IPS DF 19.7 (cell line): ENCODE measurements around the gene MYO18A.

Experiments used
- DNase-seq: peaks from one replicate; pipeline ENCODE4 v3.0.0-alpha.2; 2013; ENCODE audit warnings: low read depth, low spot score

MYO18A gene

DNA sequence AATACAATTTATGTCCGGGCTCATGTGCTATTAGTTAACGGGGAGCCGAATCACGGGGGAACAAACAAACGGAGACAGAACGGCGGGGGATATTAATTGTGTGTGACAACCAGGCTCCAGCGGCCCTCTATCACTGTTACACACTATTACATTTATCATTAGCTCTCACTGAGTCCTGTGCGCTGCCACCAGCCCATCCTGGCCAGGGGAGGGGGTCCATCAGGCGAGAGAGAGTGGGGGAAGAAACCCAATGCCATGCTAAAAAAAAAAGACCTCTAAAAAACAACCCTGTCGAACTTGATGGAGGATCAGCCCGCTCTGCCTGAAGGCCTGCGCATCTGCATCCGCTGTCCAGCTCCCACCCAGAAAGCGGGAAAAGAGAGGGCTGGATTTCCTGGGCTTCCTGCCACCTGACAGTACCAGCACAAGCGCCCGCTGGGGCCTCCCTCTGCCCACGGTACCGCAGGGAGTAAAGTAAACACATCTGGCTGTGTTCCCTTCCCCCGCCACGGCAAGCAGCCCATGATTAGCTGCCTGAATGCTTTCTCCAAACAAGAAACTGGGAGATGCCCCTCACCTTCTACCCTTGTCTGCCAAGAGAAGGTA is 95.6 kb downstream of the MYO18A start:
- no peak for DNase-seq

DNA sequence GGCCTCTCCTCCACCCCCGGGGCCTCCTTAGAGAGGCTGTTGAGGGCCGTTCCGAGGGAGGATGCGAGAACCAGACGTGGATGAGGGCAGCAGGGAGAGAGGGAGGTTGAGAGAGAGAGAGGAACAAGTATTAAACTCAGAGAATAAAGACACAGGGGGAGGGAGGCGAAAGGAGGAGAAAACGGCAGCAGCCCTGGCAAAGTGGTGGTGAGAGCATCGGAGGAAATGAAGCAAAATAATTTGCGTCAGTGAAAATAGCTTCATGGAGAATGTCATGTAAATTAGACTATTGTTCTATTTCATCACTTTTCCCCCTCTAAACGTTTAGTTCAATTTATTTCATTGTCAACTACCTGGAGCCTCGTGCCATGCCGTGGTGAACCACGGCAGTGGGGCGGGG is 99.2 kb downstream of the MYO18A start:
- DNase-seq: no peak

DNA sequence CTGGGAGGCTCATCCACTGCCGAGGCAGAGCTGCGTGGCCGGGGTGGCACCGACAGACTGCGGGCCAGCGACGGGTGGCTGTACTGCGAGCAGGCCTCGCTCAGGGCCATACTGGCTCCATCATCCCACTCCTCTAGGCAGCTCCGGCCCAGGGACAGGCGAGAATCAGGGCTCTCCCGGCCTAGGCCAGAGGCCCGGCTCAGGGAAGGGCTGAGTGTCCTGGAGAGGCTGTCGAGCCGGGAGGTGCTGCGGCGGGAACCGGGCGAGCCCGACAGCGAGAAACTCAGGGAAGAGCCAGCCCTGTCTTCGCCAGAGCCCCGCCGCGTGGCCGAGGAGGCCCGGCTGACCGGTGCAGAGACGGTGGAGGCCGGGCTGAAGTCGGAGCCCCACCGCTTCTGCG is 99.9 kb downstream of the MYO18A start:
- no peak for DNase-seq

DNA sequence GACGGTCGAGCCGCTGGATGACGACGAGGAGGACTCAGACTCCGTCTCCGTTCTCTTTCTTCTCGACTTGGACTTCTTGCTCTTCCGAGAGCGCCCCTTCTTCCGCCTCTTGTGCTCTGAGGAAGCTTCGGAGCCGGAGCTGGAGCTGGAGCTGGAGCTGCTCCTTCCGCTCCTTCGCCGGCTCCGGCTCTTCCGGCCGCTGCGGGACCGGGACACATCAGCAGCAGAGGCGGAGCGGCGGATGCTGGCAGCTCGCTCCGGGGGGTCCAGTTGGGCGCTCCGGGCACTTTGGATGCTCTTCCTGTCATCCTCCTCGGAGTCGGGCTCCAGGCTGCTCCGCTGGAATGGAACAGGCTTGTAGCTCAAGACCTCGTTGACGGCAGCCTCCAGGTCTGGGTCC is 100.3 kb downstream of the MYO18A start:
- DNase-seq: no peak

DNA sequence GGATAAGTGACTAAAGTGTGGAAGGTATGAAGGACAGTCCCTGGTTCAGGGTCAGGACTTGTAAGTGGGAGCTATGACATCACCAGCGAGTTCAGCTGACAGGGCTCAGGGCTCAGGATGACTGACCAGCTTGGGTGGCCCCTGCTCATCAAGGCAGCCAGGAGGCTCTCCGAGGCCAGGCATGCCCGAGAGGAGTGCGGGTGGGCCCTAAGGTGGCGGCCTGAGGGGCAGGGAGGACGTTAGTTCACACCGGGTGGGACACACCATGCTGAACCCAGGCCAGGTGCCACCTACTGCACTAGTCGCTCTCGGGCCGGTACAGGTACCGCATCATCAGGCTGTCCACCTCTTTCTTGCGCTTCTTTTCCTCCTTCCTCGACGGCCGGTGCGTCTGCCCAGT is 100.8 kb downstream of the MYO18A start:
- DNase-seq: no peak

DNA sequence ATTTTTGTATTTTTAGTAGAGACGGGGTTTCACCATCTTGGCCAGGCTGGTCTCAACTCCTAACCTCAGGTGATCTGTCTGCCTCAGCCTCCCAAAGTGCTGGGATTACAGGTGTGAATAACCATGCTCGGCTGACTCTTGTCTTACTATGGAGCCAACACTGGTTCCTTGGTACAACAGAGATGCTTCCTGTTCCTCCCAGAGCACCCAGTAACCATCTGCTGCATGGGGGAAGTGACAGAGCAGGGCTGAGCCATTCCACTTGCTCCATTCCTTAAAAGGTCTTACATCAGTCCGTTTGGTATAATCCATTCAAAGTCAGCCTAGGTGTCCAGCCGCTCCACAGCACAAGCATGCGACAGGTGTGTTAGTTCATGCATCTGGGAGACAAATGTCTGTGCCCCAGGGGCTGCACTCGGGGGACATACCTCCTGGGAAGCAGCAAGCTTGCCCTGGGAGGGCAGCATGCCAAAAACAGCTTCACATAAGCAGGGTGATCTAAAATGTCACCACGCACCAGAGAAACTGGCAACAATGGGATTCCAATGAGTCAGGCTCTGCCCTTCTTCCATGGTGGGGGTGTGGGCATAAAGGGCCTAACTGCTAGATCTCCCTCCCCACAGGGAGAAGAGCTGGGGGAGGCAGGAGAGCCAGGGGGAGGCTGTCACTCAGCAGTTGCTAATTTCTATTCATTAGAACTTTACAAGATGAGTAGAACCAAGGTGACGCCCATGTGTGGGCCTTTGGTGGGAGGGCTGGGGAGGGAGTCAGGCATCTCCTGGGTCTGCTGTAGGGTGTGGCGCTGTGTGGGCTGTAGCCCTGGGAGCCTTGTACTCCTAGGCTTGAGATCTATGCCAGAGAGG is 101.8 kb downstream of the MYO18A start:
- no peak for DNase-seq

DNA sequence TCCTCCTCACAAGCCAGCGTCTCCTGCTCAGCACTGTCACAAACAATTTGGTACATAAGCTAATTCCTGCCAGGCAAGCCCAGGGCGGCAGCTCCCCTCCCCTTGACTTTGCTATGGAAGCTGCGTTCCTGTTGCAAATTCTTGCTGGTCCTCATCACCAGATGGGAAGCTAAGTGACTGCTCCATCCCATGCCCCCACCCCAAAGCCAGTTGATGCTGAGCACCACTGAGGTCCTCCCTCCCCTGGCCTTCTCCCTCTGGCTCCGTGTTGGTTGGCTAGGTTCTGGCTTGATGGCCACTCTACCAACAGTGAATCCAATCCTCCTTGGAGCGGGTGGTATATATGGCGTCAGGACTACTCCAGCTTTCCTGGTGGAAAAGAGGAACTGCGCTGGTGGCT is 102.9 kb downstream of the MYO18A start:
- DNase-seq: no peak

DNA sequence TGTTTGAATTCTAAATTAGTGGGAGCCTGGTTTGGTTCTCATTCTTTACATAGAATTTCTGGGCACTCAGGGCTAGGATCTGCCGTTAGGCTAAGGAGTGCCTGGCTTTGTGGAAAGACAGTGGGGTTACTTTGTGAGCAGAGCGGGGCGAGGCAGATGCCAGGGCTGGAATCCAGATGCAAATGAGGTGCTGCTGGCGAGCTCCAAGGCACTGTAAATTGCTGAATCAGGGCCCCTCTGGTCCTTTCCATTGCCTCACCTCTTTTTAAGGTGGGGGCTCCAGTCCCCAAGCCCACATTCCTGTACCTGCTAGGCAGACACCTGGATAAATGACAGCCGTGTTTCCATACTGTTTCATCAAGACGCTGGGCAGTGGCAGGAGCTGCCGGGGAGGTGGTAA is 103.5 kb downstream of the MYO18A start:
- DNase-seq: no peak

DNA sequence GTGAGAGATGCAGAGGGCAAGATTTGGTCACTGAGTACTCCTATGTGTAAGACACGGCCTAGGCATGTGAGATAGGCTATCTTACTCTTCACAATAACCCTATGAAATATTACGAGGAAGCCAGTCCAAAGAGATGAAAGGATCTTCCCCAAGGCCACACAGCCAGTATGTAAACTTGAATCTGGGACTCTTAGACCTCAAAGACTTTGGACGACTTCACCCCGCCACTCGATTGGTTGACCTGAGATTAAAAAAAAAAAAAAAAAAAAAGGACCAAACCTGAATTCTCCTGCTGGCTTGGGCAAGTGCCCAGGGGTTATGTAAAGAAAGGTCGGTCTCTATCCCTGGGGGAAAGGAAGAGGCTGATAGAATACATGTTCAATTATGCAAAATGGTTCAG is 104.1 kb downstream of the MYO18A start:
- DNase-seq: no peak

DNA sequence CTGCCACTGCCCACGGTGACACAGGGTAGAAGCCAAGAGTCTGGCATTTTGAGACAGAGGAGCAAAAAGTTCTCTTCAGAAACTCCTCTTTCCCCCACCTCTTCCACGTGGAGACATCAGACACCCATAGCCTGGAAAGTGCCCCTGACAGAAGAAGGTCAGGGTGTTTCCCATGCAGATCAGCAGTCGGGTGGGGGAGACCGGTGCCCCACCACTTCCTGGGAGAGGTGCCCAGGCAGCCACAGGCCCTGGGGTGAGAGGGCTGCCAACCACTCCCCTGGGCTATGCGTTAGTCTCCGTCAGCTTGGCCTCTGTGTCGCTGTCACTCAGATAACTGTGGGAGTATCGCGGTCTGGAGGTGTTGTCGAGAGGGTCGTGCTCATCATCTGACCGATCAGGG is 105.7 kb downstream of the MYO18A start:
- DNase-seq: no peak

DNA sequence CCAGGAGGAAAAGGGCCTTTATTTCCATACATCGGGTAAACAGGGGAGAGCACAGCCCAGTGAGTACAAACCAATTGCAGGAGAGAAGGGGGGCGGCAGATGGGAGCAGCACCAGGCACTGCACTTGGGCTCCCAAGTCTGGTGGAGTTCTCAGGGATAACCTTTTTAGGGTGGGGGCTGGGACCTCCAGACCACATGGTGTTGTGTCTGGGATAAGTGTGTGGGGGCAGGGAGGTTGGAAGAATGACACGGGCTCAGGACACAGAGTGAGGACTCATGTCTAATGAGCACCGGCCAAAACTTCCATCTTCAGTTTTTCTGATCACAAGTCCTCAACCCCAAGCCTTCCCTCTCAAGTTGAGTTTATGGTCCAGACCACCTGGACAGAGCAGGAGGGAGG is 106.7 kb downstream of the MYO18A start:
- DNase-seq: no peak

DNA sequence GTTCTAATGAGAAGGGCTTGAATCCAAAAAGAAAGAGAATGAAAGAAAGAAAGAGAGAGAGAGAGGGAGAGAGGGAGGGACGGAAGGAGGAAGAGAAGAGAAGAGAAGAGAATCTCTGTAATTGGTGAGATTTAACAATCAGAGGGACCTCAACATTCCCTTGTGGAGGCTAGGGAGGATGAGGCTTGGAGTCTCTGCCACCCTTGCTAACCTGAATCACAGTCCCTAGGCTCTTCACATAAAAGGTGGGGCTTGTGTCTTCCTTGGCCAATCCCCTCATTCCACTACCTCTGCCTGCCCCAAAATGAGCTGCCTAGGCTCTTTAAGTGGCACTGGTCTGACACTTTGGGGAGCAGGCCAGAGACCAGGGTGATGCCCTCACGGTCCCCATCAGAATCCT is 107.2 kb downstream of the MYO18A start:
- no peak for DNase-seq

DNA sequence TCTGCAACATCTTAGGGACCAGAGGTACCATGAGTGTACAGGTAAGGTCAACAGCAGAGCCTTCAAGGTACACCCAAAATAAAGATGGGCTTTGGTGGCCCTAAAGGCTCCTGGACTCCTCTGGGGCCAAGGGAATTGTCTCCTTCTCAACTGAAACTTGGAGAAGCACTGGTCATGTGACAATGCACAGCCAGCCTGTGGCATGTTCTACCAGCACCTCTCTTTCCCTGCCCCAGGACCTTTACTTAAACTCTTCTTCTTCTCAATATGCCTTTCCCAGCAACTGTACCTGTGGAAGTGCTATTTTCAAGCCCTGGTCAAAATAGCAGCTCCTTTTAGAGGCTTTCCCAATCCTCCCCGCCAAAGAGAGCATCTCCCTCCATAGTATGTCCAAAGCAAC is 108.9 kb downstream of the MYO18A start:
- no peak for DNase-seq

DNA sequence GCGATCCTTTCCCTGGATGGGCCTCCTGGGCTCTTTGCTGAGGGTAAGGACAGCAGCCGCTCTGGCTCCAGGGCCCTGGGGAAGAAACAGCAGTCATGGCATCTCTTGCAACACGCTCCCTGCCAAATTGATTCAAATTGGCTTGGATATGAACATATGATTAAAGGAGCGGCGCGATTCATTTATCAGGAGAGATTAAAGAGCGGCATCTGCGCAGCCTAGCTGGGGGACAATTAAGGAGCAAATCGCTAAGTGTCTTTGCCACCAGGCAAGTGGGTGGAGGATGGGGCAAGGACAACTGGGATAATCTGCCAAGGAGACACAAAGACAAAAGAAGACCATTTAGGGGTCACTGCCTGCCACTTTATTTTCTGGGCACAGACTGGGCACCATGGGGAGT is 109.4 kb downstream of the MYO18A start:
- DNase-seq: no peak

DNA sequence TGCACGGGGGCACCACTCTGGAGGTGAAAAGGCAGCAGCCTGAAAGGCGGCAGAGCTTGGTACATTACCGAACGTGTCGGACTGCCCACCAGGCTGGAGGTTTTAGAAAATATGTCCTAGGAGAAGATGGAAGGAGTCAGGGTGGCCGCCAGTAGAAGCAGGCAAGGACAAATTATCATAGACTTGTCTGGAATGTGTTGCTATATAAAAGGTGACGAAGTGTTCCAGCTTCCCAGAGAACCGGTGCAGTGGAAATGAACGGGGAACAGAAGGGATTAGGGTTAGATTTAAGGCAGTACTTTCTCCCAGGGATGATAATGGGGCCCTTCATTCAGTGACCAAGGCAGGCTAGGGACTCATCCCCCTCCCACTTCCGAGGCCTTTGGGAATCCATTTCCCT is 109.9 kb downstream of the MYO18A start:
- no peak for DNase-seq

DNA sequence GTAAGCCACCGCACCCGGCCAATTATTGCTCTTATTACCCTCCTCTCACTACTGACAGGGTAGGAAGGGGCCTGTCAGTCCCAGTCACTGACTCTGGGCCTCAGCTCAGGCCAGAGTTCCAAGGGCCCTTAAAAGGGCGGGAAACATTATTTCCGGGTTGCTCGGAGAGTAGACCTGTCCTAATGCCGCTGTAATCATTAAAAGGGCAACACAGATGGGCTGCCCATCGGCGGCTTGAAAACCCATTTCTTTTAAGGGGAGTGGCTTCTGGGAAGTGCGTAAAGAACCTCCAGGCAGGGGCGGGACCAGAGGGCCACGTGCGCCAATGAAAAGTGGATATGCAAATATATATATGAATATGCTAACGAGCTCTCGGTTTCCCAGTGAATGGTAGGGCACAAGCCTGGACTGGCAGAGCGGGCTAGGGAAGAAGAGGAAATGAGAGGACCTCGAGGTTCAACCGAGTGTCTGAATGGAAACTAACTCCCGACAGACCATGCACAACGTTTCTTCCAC is 110.6 kb downstream of the MYO18A start:
- peak; percentile 60 for DNase-seq

DNA sequence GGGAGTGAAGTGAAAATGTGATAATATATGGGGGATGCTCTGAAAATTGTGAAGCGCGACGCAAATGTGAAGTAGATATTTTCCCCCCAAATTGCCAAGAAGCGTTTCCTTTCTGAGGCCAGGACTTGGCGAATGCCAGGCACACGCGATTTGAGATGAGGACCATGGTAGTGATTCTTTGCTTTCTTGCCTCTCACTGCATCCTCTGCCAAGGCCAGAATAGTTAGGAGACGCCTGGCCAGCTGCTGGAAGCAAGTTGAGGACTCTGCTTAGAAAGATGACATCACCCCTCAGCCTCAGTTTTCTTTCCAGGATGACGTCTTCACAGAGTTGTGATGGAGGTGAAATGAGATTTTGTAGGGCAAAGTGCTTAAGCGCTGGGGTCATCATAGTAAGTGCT is 111.4 kb downstream of the MYO18A start:
- no peak for DNase-seq

DNA sequence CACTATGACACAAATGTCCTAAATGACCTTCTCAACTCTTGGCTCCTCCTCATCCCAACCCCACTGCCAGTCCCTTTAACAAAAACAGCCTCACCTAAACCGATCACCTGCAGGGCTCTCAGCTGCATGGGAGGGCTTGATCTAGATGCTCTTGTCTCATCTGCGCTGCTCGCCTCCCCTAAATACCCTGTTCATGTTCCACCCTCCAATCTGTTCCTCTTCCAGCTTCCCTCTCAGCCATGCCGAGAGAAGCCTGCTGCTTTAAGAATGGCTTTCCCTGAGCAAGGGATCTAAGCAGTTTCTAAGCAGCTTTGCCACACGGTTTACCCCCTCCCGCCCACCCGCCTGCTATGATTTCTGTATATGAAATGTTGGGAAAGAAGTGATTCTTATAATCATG is 113.6 kb downstream of the MYO18A start:
- no peak for DNase-seq

DNA sequence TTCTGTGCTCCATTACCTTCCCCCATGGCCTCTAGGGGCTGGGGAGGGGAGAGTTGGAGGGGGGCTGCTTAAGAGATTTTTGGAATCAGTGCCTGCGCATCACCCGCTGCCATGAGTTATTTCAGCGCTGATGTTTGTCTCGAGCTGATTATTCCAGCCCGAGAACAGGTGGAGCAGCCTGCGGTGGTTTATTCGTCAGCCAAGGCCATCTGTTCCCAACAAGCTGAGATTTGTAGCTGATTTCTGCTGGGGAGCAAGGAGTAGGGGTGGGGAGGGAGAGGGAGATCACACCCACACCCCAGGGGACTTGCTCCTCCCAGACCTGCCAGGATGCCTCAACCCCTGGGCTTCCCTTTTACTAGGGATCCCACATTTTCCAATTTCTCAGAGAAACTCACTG is 114.2 kb downstream of the MYO18A start:
- no peak for DNase-seq

DNA sequence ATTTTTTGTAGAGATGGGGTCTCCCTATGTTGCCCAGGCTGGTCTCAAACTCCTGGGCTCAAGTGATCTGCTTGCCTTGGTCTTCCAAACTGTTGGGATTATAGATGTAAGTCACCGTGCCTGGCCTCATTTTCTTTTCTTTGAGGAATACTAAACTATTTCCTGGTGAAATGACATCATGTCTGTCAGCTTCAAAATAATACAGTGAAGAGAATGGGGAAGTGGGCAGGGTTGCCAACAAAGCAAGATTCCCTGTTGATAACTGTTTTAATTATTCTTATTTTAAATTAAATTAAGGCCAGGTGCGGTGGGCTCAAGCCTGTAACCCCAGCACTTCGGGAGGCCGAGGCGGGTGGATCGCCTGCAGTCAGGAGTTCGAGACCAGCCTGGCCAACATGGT is 116.2 kb downstream of the MYO18A start:
- no peak for DNase-seq

DNA sequence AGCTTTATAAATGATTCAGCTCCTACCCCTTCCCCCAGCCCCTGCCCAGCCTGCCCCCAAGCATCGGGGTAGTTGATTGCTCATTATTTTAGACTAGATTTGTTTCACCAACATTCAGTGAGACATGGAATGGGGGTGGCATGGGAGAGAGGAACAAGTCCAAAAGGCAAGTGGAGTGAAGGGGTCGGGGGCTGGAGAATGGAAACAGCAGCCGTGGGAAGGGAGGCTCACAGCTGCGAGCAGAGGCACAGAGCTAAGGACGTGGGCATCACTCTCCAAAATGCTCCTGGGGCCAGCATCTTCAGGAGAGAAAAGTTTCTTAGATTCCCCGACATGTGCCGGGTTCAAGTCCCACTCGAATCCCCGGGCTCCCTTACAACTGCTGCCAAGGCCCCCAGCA is 118.0 kb downstream of the MYO18A start:
- DNase-seq: no peak

DNA sequence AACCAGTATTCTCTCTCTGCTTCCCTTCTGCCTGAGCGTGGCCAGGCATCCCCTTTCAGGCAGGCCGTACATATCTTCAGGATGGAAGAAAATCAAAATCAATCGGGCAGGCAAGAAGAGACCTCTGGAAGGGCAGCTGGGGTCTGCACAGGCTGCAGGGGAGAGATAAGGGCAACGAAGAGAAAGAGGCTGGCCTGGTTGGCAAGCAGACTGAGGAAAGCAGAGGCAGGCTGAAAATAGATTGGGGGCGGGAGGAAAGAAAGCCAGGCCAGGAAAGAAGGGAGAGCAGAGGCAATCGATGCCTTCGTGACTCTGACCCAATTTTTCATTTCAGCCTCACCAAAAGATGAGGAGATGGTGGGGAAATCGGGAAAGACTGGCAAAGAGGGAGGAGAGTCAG is 119.2 kb downstream of the MYO18A start:
- no peak for DNase-seq

DNA sequence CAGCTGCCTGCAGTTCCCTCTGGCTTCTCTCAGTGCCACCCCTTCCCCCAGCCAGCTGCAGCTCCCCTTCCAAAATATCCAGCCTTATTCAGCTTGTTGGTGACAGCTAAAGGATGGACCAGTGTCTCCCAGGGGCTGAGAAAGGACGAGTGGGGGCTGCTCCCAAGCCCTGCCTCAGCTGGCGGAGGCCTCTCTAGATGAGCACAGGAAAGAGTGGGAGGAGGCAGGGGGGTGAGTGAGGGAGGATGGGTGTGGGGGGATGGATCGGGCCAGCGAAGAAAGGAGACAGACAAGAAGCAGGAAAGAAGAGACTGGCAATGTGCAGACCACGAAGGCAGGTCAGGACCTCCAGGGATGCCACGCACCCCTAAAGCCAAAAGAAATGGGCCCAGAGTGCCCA is 119.7 kb downstream of the MYO18A start:
- no peak for DNase-seq
